ENCODE data around the gene TSSK6. TPM values are rescaled to one million over a fixed set of nuclear protein-coding genes. Genes with fewer than 3 reads are reported as not detected.

TSSK6 gene
- total RNA-seq, 2 donors from 2014 or later = 1.5 to 3.6 TPM

- no peak for ATAC-seq (ENCODE audit: insufficient number of reproducible peaks, low FRiP score, low read depth)
- peaks cover 23 to 38% of the 10 kb centered on the region in 2 donors for H3K4me1 ChIP-seq (ENCODE audit: control insufficient read depth in 1 of 2, low read depth in 2 of 2)
Observed at GRCh38 chr19:19487950-19488874, 27.1 kb downstream of the TSSK6 start.

DNA sequence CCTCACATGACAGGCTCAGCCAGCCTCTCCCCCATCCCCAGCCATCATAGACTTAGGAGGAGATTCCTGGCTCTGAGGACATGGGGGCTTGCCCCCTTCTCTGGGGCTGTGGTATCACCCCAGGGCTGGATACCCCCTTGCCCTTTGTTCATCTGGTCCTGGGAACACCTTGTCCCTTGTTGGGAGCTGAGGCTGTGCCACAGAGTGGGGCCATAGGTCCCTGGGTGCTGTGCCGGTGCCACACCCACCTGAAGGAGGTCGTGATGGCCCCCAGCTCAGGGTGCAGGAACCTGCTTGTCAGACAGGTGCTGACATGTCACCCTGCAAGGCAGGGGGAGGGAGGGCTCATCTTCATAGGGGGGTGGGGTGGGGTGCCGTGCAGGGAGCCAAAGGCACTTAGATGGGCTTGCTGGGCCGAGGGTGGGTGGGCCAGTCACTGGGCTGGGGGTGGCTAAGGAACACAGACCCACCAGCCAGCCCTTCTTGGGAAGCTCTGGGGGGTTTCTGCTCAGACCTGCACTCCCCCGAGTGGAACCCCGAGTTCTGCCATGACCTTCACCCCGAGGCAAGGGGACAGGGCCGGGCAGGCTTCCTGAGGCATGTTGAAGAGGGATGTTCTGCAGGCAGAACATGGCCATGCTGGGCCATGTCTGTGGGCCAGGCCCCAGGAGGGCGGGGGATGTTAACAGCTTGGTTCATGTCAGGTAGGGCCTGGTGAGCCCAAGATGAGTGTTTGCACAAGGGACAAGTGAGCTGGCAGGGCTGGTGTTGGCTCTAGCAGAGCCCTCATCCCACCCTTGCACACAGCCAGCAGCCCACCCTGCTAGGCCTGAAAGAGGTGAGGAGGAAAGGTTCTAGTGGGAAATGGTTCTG, 28.0 kb downstream of the TSSK6 start:
- Histone ChIP-seq H3K27ac (peak overlapping the region; percentile 90 to 93), H3K4me3 (no peak overlapping the region), H3K9me3 (no peaks in the 10 kb centered on the region), H3K4me1 (ENCODE audit: control insufficient read depth in 1 of 2, low read depth in 2 of 2) (peaks cover 23 to 38% of the 10 kb centered on the region in 2 donors), H3K36me3 (peaks cover under 1% of the 10 kb centered on the region), H3K27me3 (replicated peaks; ENCODE audit: insufficient read depth) (no peaks in the 10 kb centered on the region)
- TF ChIP-seq, protein P1, sequence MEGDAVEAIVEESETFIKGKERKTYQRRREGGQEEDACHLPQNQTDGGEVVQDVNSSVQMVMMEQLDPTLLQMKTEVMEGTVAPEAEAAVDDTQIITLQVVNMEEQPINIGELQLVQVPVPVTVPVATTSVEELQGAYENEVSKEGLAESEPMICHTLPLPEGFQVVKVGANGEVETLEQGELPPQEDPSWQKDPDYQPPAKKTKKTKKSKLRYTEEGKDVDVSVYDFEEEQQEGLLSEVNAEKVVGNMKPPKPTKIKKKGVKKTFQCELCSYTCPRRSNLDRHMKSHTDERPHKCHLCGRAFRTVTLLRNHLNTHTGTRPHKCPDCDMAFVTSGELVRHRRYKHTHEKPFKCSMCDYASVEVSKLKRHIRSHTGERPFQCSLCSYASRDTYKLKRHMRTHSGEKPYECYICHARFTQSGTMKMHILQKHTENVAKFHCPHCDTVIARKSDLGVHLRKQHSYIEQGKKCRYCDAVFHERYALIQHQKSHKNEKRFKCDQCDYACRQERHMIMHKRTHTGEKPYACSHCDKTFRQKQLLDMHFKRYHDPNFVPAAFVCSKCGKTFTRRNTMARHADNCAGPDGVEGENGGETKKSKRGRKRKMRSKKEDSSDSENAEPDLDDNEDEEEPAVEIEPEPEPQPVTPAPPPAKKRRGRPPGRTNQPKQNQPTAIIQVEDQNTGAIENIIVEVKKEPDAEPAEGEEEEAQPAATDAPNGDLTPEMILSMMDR (IDR thresholded peaks at IDR 0.05) = no peak
- ATAC-seq (ENCODE audit: insufficient number of reproducible peaks, low FRiP score, low read depth) (no peak), DNase-seq (ENCODE audit: low spot score) (no peak)

More at GRCh38 chr19:19487950-19488874, 27.1 kb downstream of the TSSK6 start:
- Histone ChIP-seq H3K9me3 (no peaks in the 10 kb centered on the region), H3K27ac (peak overlapping the region; percentile 90 to 93), H3K4me3 (peak overlapping the region; percentile 56), H3K36me3 (peaks cover 10% of the 10 kb centered on the region), H3K27me3 (replicated peaks; ENCODE audit: insufficient read depth) (no peaks in the 10 kb centered on the region)
- no peak for DNase-seq (ENCODE audit: low spot score)
- TF ChIP-seq, protein P1 (IDR thresholded peaks at IDR 0.05) = no peak

- Histone ChIP-seq H3K9me3 (no peaks in the 10 kb centered on the region), H3K27ac (no peak overlapping the region), H3K27me3 (replicated peaks; ENCODE audit: insufficient read depth) (no peaks in the 10 kb centered on the region), H3K4me1 (ENCODE audit: control insufficient read depth in 1 of 2, low read depth in 2 of 2) (peaks cover 23 to 38% of the 10 kb centered on the region in 2 donors), H3K36me3 (no peaks in the 10 kb centered on the region), H3K4me3 (no peak overlapping the region)
- ATAC-seq (ENCODE audit: insufficient number of reproducible peaks, low FRiP score, low read depth) (no peak), DNase-seq (ENCODE audit: low spot score) (no peak)
- TF ChIP-seq, protein P1 (IDR thresholded peaks at IDR 0.05) = no peak
Observed at GRCh38 chr19:19486343-19487076, 28.8 kb downstream of the TSSK6 start.

DNA sequence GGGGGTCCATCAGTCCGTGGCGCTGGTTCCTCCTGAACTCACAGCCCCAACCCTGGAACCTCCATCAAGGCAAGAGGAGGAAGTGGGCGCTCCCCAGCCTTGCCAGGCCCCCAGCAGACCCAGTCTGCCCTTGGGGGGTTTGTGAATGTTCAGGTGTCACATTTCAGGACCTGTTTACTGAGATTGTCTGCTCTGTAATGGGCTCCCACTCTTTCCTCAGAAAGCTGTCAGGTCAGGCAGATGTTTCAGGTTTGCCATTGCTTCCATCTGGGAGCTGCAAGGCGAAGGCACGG, 29.4 kb downstream of the TSSK6 start:
- TF ChIP-seq, protein P1 (IDR thresholded peaks at IDR 0.05) = no peak
- Histone ChIP-seq H3K27ac (no peak overlapping the region), H3K4me3 (no peak overlapping the region), H3K9me3 (no peaks in the 10 kb centered on the region), H3K27me3 (replicated peaks; ENCODE audit: insufficient read depth) (no peaks in the 10 kb centered on the region), H3K4me1 (ENCODE audit: control insufficient read depth in 1 of 2, low read depth in 2 of 2) (peaks cover 23 to 38% of the 10 kb centered on the region in 2 donors), H3K36me3 (no peaks in the 10 kb centered on the region)
- ATAC-seq (ENCODE audit: insufficient number of reproducible peaks, low FRiP score, low read depth) = no peak
- DNase-seq (ENCODE audit: low spot score) = no peak

Data from thoracic aorta (tissue), 2 donors.